C4-2B (cell line): ENCODE data around the gene PPM1B.

ENCODE experiments used
- H3K27ac ChIP-seq: fragments of 450-650 bp; 2 replicates; pipeline ENCODE4 v1.5.1; 2017
- CTCF ChIP-seq: fragments of 450-650 bp; conservative IDR thresholded peaks from 2 replicates; pipeline ENCODE4 v1.5.1; 2017; ENCODE audit warnings: mild to moderate bottlenecking
- ZFX ChIP-seq: fragments of 450-650 bp; IDR thresholded peaks from 2 replicates; pipeline ENCODE4 v1.6.1; 2017

PPM1B gene

GRCh38 chr2:44215827-44216226 is 47.2 kb downstream of the PPM1B start:
- no peak overlapping the region for H3K27ac ChIP-seq
- TF ChIP-seq CTCF: no peak
- no peak for TF ChIP-seq ZFX

GRCh38 chr2:44218771-44219170 is 50.1 kb downstream of the PPM1B start:
- H3K27ac ChIP-seq: no peak overlapping the region
- no peak for TF ChIP-seq CTCF
- TF ChIP-seq ZFX: no peak

GRCh38 chr2:44226753-44227152 is 58.1 kb downstream of the PPM1B start:
- TF ChIP-seq CTCF (no peak), ZFX (no peak)
- no peak overlapping the region for H3K27ac ChIP-seq

DNA sequence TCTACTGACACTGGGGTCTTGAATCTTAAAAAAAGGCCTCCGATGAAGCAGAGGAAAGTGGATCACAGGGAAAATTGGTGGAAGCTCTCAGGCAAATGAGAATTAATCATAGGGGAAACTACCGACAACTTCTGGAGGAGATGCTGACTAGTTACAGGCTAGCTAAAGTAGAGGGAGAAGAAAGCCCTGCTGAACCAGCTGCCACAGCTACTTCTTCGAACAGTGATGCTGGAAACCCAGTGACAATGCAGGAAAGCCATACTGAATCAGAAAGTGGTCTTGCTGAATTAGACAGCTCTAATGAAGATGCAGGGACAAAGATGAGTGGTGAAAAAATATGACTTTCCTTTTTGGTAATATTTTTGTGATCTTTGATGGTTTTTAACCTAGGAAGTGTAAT is 61.7 kb downstream of the PPM1B start:
- no peak overlapping the region for H3K27ac ChIP-seq
- no peak for TF ChIP-seq CTCF
- TF ChIP-seq ZFX: no peak

- H3K27ac ChIP-seq: no peak overlapping the region
- TF ChIP-seq CTCF (no peak), ZFX (no peak)
These were observed 64.9 kb downstream of the PPM1B start for GRCh38 chr2:44233450-44234128.

DNA sequence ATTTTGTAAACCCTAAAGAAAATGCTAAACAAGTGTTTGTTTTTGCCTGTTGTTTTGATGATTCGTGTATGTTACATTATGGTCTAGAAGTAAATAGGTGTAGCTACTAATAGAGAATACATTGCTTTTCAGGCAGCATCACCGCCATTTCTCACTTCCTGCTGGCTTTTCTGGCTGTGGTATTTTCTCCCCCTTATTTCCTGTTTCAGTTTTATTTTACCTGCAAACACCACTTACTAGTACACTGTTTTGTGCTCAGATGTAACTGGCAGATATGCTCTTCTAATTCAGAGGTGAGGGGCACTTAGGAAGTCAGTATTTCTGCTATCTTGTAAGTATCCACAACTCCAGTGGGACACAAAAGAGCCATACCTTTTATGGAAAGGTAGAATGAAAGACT is 68.5 kb downstream of the PPM1B start:
- H3K27ac ChIP-seq: no peak overlapping the region

GRCh38 chr2:44242904-44243303 is 74.2 kb downstream of the PPM1B start:
- no peak overlapping the region for H3K27ac ChIP-seq
- TF ChIP-seq CTCF (no peak), ZFX (no peak)

More for the DNA sequence above, 68.5 kb downstream of the PPM1B start:
- TF ChIP-seq ZFX: no peak
